Measurements from ENCODE around the gene RAB35.

RAB35 gene

DNA sequence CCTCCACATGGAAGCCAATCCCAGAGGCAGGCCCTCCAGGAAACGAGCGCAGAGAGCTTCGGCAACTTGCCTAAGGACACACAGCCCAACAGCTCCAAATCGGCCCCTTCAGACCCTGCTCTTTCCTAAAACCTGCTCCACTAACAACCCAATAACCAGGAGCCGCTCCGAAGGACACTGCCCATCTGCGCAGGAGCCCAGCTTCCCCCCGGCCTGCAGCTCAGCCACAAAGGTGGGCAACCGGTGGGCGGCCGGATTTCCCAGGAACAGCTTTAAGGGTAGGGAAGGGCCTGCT is 13.6 kb downstream of the RAB35 start:
- no peak for DNase-seq (ENCODE audit: low spot score)
- TF ChIP-seq, protein P1, sequence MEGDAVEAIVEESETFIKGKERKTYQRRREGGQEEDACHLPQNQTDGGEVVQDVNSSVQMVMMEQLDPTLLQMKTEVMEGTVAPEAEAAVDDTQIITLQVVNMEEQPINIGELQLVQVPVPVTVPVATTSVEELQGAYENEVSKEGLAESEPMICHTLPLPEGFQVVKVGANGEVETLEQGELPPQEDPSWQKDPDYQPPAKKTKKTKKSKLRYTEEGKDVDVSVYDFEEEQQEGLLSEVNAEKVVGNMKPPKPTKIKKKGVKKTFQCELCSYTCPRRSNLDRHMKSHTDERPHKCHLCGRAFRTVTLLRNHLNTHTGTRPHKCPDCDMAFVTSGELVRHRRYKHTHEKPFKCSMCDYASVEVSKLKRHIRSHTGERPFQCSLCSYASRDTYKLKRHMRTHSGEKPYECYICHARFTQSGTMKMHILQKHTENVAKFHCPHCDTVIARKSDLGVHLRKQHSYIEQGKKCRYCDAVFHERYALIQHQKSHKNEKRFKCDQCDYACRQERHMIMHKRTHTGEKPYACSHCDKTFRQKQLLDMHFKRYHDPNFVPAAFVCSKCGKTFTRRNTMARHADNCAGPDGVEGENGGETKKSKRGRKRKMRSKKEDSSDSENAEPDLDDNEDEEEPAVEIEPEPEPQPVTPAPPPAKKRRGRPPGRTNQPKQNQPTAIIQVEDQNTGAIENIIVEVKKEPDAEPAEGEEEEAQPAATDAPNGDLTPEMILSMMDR (IDR thresholded peaks at IDR 0.05; ENCODE audit: extremely low read depth, missing control alignments) = no peak

DNA sequence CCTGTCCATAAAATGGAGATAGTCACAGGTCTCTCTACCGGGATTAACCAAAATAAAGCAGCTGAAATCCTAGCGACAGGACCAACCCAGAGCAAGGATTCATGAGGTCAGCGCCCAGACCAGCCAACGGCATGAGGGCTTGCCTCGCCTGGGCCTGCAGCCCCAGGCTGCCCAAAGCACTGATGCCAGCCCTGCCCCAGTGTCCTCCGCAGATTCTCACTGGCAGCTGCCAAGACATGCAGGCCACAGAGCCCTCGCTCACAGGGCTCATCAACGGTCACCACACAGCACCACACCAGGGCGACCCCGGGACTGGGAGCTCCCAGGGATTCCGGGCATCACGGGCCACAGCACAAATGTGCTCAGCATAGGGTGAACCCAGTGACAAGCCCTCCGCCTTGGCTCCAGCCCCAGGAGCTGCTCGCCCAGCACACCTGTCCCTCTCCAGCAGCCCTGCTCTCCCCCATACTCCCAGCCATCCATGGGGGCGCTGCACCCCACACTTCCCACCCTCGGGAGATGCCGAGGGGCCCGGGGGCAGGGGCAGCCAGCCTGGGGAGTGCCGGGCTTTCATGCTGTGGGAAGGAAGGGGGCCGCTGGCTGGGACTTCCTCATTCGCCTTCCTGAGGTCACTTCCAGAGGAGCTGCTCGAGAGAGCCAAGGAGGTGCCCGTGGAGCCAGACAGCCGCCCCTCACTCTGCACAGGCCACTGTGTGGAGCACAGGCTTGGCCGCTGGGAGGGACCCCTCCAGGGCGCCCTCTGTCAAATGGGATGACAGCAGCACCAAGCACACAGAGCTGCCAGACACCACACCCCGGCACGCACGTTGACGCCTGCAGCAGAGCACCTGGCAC is 14.1 kb downstream of the RAB35 start:
- TF ChIP-seq, protein P1 (IDR thresholded peaks at IDR 0.05; ENCODE audit: extremely low read depth, missing control alignments) = no peak
- DNase-seq (ENCODE audit: low spot score) = no peak

DNA sequence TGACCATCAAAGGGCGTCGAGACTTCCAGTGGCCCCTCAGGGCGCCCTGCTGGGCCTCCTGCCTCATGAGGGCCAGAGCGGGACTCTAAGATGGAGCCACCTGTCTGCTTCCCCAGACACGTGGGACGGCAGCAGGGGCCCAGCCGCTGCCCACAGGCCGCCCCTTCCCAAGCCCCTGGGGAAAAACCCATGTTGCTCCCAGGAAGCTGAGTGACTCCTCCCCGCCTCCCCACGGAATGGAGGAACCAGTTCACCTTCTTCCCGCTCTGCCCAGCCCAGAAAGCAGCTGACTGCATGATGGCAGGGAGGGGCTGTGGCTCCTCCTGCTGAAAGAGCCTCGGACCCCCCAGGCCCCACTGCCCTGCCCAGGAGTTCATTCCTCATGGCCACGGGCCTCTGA is 14.9 kb downstream of the RAB35 start:
- TF ChIP-seq, protein P1 (IDR thresholded peaks at IDR 0.05; ENCODE audit: extremely low read depth, missing control alignments) = no peak
- no peak for DNase-seq (ENCODE audit: low spot score)

DNA sequence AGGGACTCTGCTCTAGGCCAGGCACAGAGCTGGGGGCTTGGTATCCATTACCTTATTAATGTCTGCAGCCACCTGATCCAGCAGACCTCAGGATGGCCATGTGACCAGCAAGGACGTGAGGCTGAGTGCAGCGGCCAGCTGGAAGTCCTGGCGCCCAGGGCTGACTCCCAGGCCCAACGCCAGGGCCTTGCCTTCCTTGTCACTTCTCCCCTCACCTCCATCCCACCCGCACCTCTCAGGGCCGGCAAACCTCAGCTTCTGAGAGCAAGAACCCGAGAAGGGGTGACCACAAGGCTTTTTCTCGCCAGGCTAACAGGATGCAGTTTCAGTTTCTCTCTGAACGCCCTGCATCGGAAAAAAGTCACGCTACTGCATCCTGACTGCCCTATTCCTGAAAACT is 15.4 kb downstream of the RAB35 start:
- TF ChIP-seq, protein P1 (IDR thresholded peaks at IDR 0.05; ENCODE audit: extremely low read depth, missing control alignments) = no peak
- DNase-seq (ENCODE audit: low spot score) = no peak

DNA sequence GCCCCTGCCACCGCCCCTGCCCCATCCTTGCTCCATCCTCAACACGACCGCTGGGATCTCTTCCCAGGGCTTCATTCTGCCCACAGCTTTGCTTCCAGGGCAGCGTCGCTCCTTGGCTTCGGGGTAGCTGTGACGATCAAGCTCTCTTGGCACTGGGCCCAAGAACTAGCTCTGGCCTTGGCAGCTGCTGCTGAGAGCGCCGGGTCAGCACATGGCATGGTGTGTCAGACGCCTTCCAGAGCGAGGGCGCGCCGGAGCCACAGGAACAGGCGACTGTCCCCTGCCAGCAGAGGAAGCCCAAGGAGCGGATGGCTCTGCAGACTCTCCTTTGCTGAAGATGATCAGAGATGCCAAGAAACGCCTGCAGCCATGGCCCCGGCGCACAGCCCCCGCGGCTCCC is 15.9 kb downstream of the RAB35 start:
- TF ChIP-seq, protein P1 (IDR thresholded peaks at IDR 0.05; ENCODE audit: extremely low read depth, missing control alignments) = no peak
- DNase-seq (ENCODE audit: low spot score) = no peak

DNA sequence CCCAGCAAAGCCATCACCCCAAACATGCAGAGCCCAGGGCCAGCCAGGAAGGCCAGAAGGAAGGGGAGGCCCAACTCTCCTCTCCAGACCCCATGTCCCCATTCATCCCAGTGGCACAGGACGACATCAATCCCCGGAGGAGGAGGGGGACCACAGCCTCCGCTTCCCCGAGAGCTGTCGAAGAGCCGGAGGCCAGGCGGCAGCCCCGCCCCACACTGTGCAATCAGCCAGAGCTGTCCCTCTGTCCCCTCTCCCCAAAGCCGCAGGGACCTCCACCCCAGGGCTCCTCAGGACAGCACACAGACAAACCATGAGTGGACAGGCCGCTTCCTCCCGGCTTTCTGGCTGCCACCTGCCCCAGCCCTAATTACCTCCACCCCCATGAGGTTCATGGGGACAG is 16.8 kb downstream of the RAB35 start:
- no peak for DNase-seq (ENCODE audit: low spot score)
- TF ChIP-seq, protein P1 (IDR thresholded peaks at IDR 0.05; ENCODE audit: extremely low read depth, missing control alignments) = no peak

DNA sequence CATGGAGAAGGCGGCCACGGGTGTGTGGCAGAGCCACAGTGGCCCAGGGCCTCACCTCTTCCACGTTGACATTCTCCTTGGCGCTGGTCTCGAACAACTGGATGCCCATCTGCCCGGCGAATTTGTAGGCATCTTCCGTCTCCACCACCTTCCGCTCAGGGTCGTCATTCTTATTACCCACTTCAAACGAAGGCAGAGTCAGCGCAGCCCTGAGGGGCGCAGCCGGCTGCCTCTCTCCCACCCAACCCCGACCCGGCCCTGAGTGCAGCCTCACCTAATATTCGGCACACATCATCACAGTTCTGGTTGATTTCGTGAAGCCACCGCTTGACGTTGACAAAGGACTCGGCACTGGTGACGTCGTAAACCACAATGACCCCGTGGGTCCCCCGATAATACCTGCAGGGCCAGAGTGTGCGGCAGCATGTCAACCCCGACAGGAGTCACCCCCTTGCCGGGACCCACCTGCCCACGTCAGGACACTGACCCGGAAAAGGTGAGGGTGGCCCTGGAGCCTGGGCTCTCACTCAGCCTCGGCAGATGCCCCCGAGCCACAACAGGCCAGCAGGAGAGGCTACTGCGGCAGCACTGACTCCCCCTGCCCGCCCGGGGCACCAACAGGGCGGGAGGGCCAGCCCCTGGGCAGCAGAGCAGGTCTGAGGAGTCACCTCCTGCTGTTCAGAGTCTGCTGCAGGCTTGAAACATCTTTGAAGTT is 17.6 kb downstream of the RAB35 start:
- TF ChIP-seq, protein P1 (IDR thresholded peaks at IDR 0.05; ENCODE audit: extremely low read depth, missing control alignments) = no peak
- no peak for DNase-seq (ENCODE audit: low spot score)
